GM12864 (cell line): ENCODE results near the gene TBC1D22A.

Experiments
- DNase-seq: peaks from one replicate; pipeline ENCODE4 v3.0.0-alpha.2; 2011; ENCODE audit warnings: low read depth
- H3K4me3 ChIP-seq: 2 replicates; pipeline ENCODE4 v1.5.1; 2011; ENCODE audit warnings: mild to moderate bottlenecking, low read depth, low read length, control low read depth
- CTCF ChIP-seq: IDR thresholded peaks from 2 replicates; pipeline ENCODE4 v1.5.1; 2011; ENCODE audit warnings: low read depth, mild to moderate bottlenecking, moderate library complexity, low read length, control low read depth, inconsistent platforms; ENCODE audit errors: missing control alignments

Gene TBC1D22A

GRCh38 chr22:46892866-46893265 lies 130.4 kb downstream of the TBC1D22A start:
- DNase-seq: no peak
- TF ChIP-seq CTCF: no peak
- H3K4me3 ChIP-seq: no peak overlapping the region

- no peak for TF ChIP-seq CTCF
- H3K4me3 ChIP-seq: no peak overlapping the region
- DNase-seq: no peak
Measured at GRCh38 chr22:46893281-46894020, 131.0 kb downstream of the TBC1D22A start.

DNA sequence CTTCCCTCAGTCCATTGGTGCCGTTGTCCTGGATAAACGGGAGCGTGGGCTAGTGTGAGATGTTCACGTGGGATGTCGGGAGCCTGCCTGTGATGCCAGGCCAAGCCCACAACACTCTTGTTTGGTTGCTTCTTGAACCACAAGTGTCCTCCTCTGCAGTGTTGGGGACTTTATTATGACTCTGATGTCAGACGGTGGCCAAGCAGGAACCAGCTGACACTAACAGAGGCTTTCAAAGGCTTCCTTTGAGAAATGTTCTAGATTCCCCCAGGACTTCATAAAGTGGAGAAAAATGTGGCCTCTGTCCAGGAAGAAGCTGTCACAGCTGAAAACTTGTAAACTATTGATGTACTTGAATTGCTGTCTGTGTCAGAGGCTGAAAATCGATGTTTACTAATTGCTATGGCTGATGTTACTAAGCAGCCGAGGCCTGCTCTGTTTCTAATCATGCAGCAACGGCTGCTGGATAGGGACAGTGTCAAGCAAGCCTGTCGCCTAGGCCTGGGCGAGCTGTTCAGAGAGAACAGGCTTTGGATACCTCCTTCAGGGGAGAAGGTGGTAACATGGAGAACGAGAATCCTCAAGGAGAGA lies 131.7 kb downstream of the TBC1D22A start:
- no peak for TF ChIP-seq CTCF
- no peak for DNase-seq
- no peak overlapping the region for H3K4me3 ChIP-seq

GRCh38 chr22:46894851-46895640 lies 132.6 kb downstream of the TBC1D22A start:
- TF ChIP-seq CTCF: no peak
- no peak overlapping the region for H3K4me3 ChIP-seq
- DNase-seq: no peak

GRCh38 chr22:46895753-46896152 lies 133.3 kb downstream of the TBC1D22A start:
- TF ChIP-seq CTCF: no peak
- H3K4me3 ChIP-seq: no peak overlapping the region
- no peak for DNase-seq

GRCh38 chr22:46896166-46896565 lies 133.7 kb downstream of the TBC1D22A start:
- H3K4me3 ChIP-seq: no peak overlapping the region
- no peak for TF ChIP-seq CTCF
- DNase-seq: no peak
